H1 (cell line): ENCODE data around the gene SWI5. TPM values are rescaled to one million over a fixed set of nuclear protein-coding genes. Genes with fewer than 3 reads are reported as not detected.

Source experiments
- CTCF ChIA-PET: fragments of 300-600 bp; sonication (Branson Sonifier 250); formaldehyde crosslinking; loops from one replicate; lab custom pipeline; 2021; ENCODE audit not compliant: partially characterized antibody; lab: Charles Lee
- POLR2A ChIA-PET: fragments of 300-600 bp; sonication (Branson Sonifier 250); formaldehyde crosslinking; loops from one replicate; lab custom pipeline; 2021; ENCODE audit warnings: inconsistent platforms; ENCODE audit not compliant: partially characterized antibody; lab: Charles Lee
- DNase-seq, 2 experiments: peaks; one replicate each; pipeline versions ENCODE4 v3.0.0 to v3.0.0-alpha.2; 2010 to 2022; ENCODE audit warnings: low spot score in 2 of 2, low read depth in 1 of 2, mixed read lengths in 1 of 2
- FAIRE-seq: peaks from 2 replicates; lab custom pipeline; 2011; peaks lifted over from hg19 to GRCh38; lab: Jason Lieb, UNC
- H2AFZ ChIP-seq: 2 replicates; pipeline ENCODE4 v1.8.1; 2012; ENCODE audit warnings: low read length, inconsistent platforms
- H2AK5ac ChIP-seq: 2 replicates; pipeline ENCODE4 v1.6.1; 2013; ENCODE audit warnings: low read depth, low read length
- H2BK120ac ChIP-seq: replicated peaks from 2 replicates; pipeline ENCODE3; 2013; ENCODE audit warnings: low read depth, low read length, inconsistent platforms
- H2BK12ac ChIP-seq: 2 replicates; pipeline ENCODE4 v1.6.1; 2013; ENCODE audit warnings: low read depth, low read length
- H2BK15ac ChIP-seq: 2 replicates; pipeline ENCODE4 v1.6.1; 2013; ENCODE audit warnings: low read length
- H2BK20ac ChIP-seq: 2 replicates; pipeline ENCODE4 v1.6.1; 2013; ENCODE audit warnings: low read length
- H2BK5ac ChIP-seq: 2 replicates; pipeline ENCODE4 v1.6.1; 2013; ENCODE audit warnings: low read depth, low read length
- H3K14ac ChIP-seq: 2 replicates; pipeline ENCODE4 v1.6.1; 2013; ENCODE audit warnings: inconsistent platforms; ENCODE audit not compliant: insufficient read length
- H3K18ac ChIP-seq: 2 replicates; pipeline ENCODE4 v1.6.1; 2013; ENCODE audit warnings: low read length; ENCODE audit errors: extremely low read depth
- H3K23ac ChIP-seq: 2 replicates; pipeline ENCODE4 v1.6.1; 2013; ENCODE audit warnings: inconsistent platforms; ENCODE audit not compliant: insufficient read length
- H3K23me2 ChIP-seq: 2 replicates; pipeline ENCODE4 v1.6.1; 2013; ENCODE audit warnings: low read depth, low read length
- H3K27ac ChIP-seq: 2 replicates; pipeline ENCODE4 v1.6.1; 2011; ENCODE audit warnings: low read depth, low read length, inconsistent platforms
- H3K27me3 ChIP-seq, 4 experiments: replicated peaks in 1 of 4; 1 replicate in 1 of 4; 2 replicates in 3 of 4; pipeline versions ENCODE4 v1.6.1 to v1.8.1; 2011 to 2013; ENCODE audit warnings: low read length in 3 of 4, mild to moderate bottlenecking in 3 of 4, inconsistent platforms in 2 of 4, mixed read lengths in 2 of 4, moderate library complexity in 1 of 4; ENCODE audit not compliant: control insufficient read depth in 3 of 4, insufficient read depth in 3 of 4; ENCODE audit errors: extremely low read depth in 1 of 4
- H3K36me3 ChIP-seq, 4 experiments: 2 replicates each; pipeline versions ENCODE4 v1.6.1 to v1.8.1; 2011 to 2013; ENCODE audit warnings: mild to moderate bottlenecking in 4 of 4, low read length in 3 of 4, moderate library complexity in 2 of 4, control low read depth in 1 of 4, inconsistent platforms in 1 of 4; ENCODE audit not compliant: insufficient read depth in 4 of 4, control insufficient read depth in 2 of 4
- H3K4ac ChIP-seq: replicated peaks from 2 replicates; pipeline ENCODE3; 2013; ENCODE audit warnings: low read length, low read depth, mixed read lengths, inconsistent platforms; ENCODE audit not compliant: insufficient read length
- H3K4me1 ChIP-seq, 4 experiments: replicated peaks in 1 of 4; 1 replicate in 1 of 4; 2 replicates in 3 of 4; pipeline versions ENCODE4 v1.6.1 to v1.8.1; 2011 to 2013; ENCODE audit warnings: low read length in 3 of 4, inconsistent platforms in 2 of 4, mixed read lengths in 1 of 4; ENCODE audit not compliant: insufficient read depth in 4 of 4, control insufficient read depth in 3 of 4
- H3K4me2 ChIP-seq, 2 experiments: 2 replicates each; pipeline versions ENCODE4 v1.6.1 to v1.8.1; 2011 to 2013; ENCODE audit warnings: low read depth in 2 of 2, low read length in 2 of 2, control low read depth in 1 of 2, inconsistent platforms in 1 of 2, mild to moderate bottlenecking in 1 of 2; ENCODE audit not compliant: insufficient read depth in 1 of 2
- H3K4me3 ChIP-seq, 4 experiments: fragments of 200-600, 300-600 bp in 1 of 4; sonication (generic), shearing (Covaris generic), sonication (Bioruptor Twin) in 1 of 4; 2 replicates each; pipeline versions ENCODE4 v1.5.1 to v1.8.1; 2011 to 2016; ENCODE audit warnings: low read length in 4 of 4, low read depth in 3 of 4, control low read depth in 2 of 4, inconsistent platforms in 2 of 4, mild to moderate bottlenecking in 2 of 4, mixed read lengths in 1 of 4, moderate library complexity in 1 of 4; ENCODE audit not compliant: insufficient read depth in 2 of 4; ENCODE audit errors: extremely low read depth in 1 of 4
- H3K56ac ChIP-seq: replicated peaks from 2 replicates; pipeline ENCODE3; 2013; ENCODE audit warnings: low read depth, mild to moderate bottlenecking, mixed read lengths, low read length, inconsistent platforms; ENCODE audit not compliant: insufficient read length
- H3K79me1 ChIP-seq: 2 replicates; pipeline ENCODE4 v1.6.1; 2013; ENCODE audit warnings: low read depth, low read length, control low read depth
- H3K79me2 ChIP-seq, 2 experiments: 2 replicates each; pipeline versions ENCODE4 v1.6.1 to v1.8.1; 2012 to 2013; ENCODE audit warnings: low read length in 2 of 2, mild to moderate bottlenecking in 2 of 2, inconsistent platforms in 1 of 2; ENCODE audit not compliant: insufficient read depth in 2 of 2, control insufficient read depth in 1 of 2
- H3K9ac ChIP-seq, 4 experiments: replicated peaks in 1 of 4; 1 replicate in 1 of 4; 2 replicates in 3 of 4; pipeline versions ENCODE4 v1.6.1 to v1.8.1; 2011 to 2013; ENCODE audit warnings: low read depth in 3 of 4, low read length in 3 of 4, control low read depth in 2 of 4, mild to moderate bottlenecking in 2 of 4, moderate library complexity in 2 of 4, inconsistent platforms in 1 of 4; ENCODE audit errors: extremely low read depth in 1 of 4
- H3K9me3 ChIP-seq, 2 experiments: 2 replicates each; pipeline versions ENCODE4 v1.6.1 to v1.8.1; 2012 to 2013; ENCODE audit warnings: mild to moderate bottlenecking in 2 of 2, moderate library complexity in 2 of 2, control low read depth in 1 of 2, inconsistent platforms in 1 of 2, low read depth in 1 of 2, low read length in 1 of 2, mixed read lengths in 1 of 2; ENCODE audit not compliant: insufficient read depth in 2 of 2
- H4K20me1 ChIP-seq, 2 experiments: replicated peaks in 1 of 2; 2 replicates each; pipeline versions ENCODE3 to v1.8.1; 2011 to 2013; ENCODE audit warnings: inconsistent platforms in 2 of 2, low read length in 2 of 2, mild to moderate bottlenecking in 1 of 2; ENCODE audit not compliant: insufficient read depth in 2 of 2, control insufficient read depth in 1 of 2
- H4K5ac ChIP-seq: 2 replicates; pipeline ENCODE4 v1.6.1; 2013; ENCODE audit warnings: low read length, low read depth, mixed read lengths, inconsistent platforms; ENCODE audit not compliant: insufficient read length
- H4K8ac ChIP-seq: 2 replicates; pipeline ENCODE4 v1.8.0; 2013; ENCODE audit warnings: mild to moderate bottlenecking, moderate library complexity, low read length, inconsistent platforms; ENCODE audit not compliant: insufficient read depth; ENCODE audit errors: extremely low read depth
- H4K91ac ChIP-seq: replicated peaks from 2 replicates; pipeline ENCODE3; 2013; ENCODE audit warnings: low read length, mixed read lengths, inconsistent platforms; ENCODE audit not compliant: insufficient read length
- BCL11A ChIP-seq, 2 experiments: IDR thresholded peaks; one replicate each; pipeline ENCODE4 v1.6.1; 2011; ENCODE audit warnings: low read depth in 2 of 2, low read length in 2 of 2, mild to moderate bottlenecking in 2 of 2
- CBX5 ChIP-seq: fragments of 300-800, 300-1000 bp; sonication (generic); IDR thresholded peaks from 2 replicates; pipeline ENCODE4 v1.7.1; 2016; ENCODE audit warnings: antibody characterized with exemption, low read length, low read depth
- CREB1 ChIP-seq: IDR thresholded peaks from 2 replicates; pipeline ENCODE4 v1.6.1; 2012; ENCODE audit warnings: inconsistent platforms
- HDAC2 ChIP-seq, 2 experiments: fragments of 300-600 bp in 1 of 2; sonication (generic) in 1 of 2; IDR thresholded peaks; 2 replicates each; pipeline ENCODE4 v1.6.1; 2011 to 2012; ENCODE audit warnings: low read depth in 2 of 2, low read length in 2 of 2, mild to moderate bottlenecking in 2 of 2, moderate library complexity in 2 of 2, borderline replicate concordance in 1 of 2, inconsistent platforms in 1 of 2
- JUND ChIP-seq: IDR thresholded peaks from 2 replicates; pipeline ENCODE4 v1.6.1; 2011; ENCODE audit warnings: mild to moderate bottlenecking, improper control_type of control experiment, low read length
- KDM4A ChIP-seq: IDR thresholded peaks from one replicate; pipeline ENCODE4 v1.7.1; 2012; ENCODE audit warnings: low read depth, mild to moderate bottlenecking, moderate library complexity, low read length, inconsistent platforms; ENCODE audit not compliant: severe bottlenecking
- PHF8 ChIP-seq: fragments of 200-600 bp; sonication (generic); conservative IDR thresholded peaks from 2 replicates; pipeline ENCODE4 v1.7.1; 2012; ENCODE audit warnings: low read depth, mild to moderate bottlenecking, inconsistent platforms, low read length, moderate library complexity
- RBBP5 ChIP-seq: IDR thresholded peaks from 2 replicates; pipeline ENCODE4 v1.7.1; 2012; ENCODE audit warnings: low read depth, mild to moderate bottlenecking, inconsistent platforms, low read length, moderate library complexity, borderline replicate concordance
- RXRA ChIP-seq: IDR thresholded peaks from 2 replicates; pipeline ENCODE4 v1.6.1; 2011; ENCODE audit warnings: low read depth, mild to moderate bottlenecking, low read length, moderate library complexity; ENCODE audit not compliant: insufficient read depth
- SIN3A ChIP-seq, 2 experiments: IDR thresholded peaks in 1 of 2; conservative IDR thresholded peaks in 1 of 2; 2 replicates each; pipeline ENCODE4 v1.6.1; 2011 to 2012; ENCODE audit warnings: low read length in 2 of 2, improper control_type of control experiment in 1 of 2, low read depth in 1 of 2, mild to moderate bottlenecking in 1 of 2
- WGBS, 2 experiments: shearing (Covaris generic) in 1 of 2; methylation state at CpG; one replicate each; pipeline versions ENCODE4 v1.1.6 to v1.1.7; 2013 to 2015; ENCODE audit warnings: low lambda C conversion rate in 2 of 2, mixed read lengths in 2 of 2, inconsistent platforms in 1 of 2, low coverage in 1 of 2, missing lambda C conversion rate in 1 of 2; ENCODE audit not compliant: insufficient replicate concordance in 2 of 2, insufficient coverage in 1 of 2, insufficient read length in 1 of 2; ENCODE audit errors: extremely low coverage in 1 of 2, missing lambda C conversion rate in 1 of 2; 5-methylcytosine and 5-hydroxymethylcytosine counted together
- polyA plus RNA-seq, 7 experiments: library from polyadenylated mRNA; depleted of rRNA in 3 of 7; stranded (reverse) in 5 of 7; unstranded in 2 of 7; fragments of >200 nt in 5 of 7; fragments of 200-250 nt in 2 of 7; gene quantifications; 1 replicate in 5 of 7; 2 replicates in 1 of 7; 4 replicates in 1 of 7; pipeline versions ENCODE4 v1.2.1 to v1.2.3, GENCODE V29; 2011 to 2013; ENCODE audit warnings: missing spikeins in 2 of 7, mixed read lengths in 2 of 7
- total RNA-seq: library from RNA; stranded (reverse); fragmentation: NEBNext Ultra II Directional; extraction: Animal tissue kit (Norgen Biotek cat#: 25700); gene quantifications from 2 replicates; pipeline ENCODE4 v1.2.1, GENCODE V29; 2021

SWI5 gene
- total and polyA plus RNA-seq, 2 of the 8 experiments (the other 6 are each of a cell fraction or from before 2014, with no cell fraction given), result 29.0 to 59.5 TPM

DNA sequence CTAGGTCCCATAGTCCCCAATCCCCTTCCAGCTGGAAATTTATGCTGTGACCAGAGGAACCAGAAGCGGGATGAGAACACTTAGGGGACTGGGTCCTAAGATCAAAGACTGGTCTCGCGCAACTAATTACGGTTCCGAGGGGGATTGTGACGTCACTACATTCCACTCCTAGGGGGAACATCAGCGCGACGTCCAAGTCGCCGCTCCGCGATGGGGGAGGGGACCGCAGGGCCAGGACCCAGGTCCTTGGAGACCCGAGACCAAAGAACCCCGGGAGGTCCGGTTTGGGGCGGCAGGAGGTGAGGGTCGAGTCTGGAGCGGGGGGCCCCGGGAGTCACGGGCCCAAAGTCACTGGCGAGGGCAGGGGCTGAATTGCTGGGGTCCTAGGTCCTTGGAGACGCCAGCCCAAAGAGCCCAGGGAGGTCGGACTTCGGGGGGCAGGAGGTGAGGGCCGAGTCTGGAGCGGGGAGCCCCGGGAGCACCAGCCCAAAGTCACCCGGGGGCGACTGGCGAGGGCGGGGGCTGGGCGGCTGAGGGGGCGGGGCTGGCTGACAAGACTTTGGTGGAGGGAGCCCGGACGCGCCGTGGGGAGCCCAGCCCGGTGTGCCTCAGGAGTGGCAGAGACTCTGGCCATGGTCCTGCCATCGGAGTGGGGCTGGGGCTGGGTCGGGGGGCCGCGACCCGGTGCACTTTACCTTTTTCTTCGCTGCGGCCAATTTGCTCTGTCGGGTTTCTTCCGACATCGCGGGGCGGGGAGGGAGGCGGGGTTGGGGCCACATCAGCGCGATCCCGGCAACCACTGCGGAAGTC lies 673 bp upstream of the SWI5 start, which contains the start of gene GOLGA2:
Gene GOLGA2 (minus strand): TSS at position 810 of the 810 bp plus-strand sequence. CDS start 31 bp downstream, at position 779.
- Histone ChIP-seq H3K4me3 (peak within 1 kb of the TSS; percentile 77 to 92 (median 87)), H2BK15ac (no peak within 1 kb of the TSS), H3K27ac (peak within 1 kb of the TSS; percentile 47), H3K23ac (no peak within 1 kb of the TSS), H2AK5ac (no peak within 1 kb of the TSS), H2BK20ac (no peak within 1 kb of the TSS), H3K23me2 (peaks cover 11% of the 10 kb centered on the region), H3K9me3 (no peaks in the 10 kb centered on the region), H3K18ac (peak within 1 kb of the TSS; percentile 63), H2BK12ac (peak within 1 kb of the TSS; percentile 68), H3K4me1 (peaks cover 0 to 4% (median 3%) of the 10 kb centered on the region in 4 experiments; a peak in 5 of 7 replicates), H4K91ac (peak within 1 kb of the TSS; percentile 49), H4K5ac (peak within 1 kb of the TSS; percentile 13), H3K4me2 (peak within 1 kb of the TSS; percentile 90 to 94), H2BK5ac (peak within 1 kb of the TSS; percentile 75), H4K8ac (peak within 1 kb of the TSS; percentile 94), H4K20me1 (peaks cover 0 to 2% of the 10 kb centered on the region in 2 experiments), H3K56ac (peak within 1 kb of the TSS; percentile 63), H3K9ac (peak within 1 kb of the TSS; percentile 57 to 78 (median 72)), H3K4ac (peak within 1 kb of the TSS; percentile 47), H2AFZ (peak within 1 kb of the TSS; percentile 80), H2BK120ac (no peak within 1 kb of the TSS), H3K79me1 (no peaks in the 10 kb centered on the region), H3K79me2 (peaks cover 0 to 8% of the 10 kb centered on the region in 2 experiments; a peak in 1 of 4 replicates), H3K14ac (no peak within 1 kb of the TSS), H3K27me3 (no peaks in the 10 kb centered on the region), H3K36me3 (peaks cover 0 to 13% (median 9%) of the 10 kb centered on the region in 4 experiments; a peak in 6 of 8 replicates)
- no peak for FAIRE-seq
- POLR2A ChIA-PET, result interaction anchor here (0.6 to 1.9 kb wide), 16 partner anchors 10 to 277 kb away, joined by 3 to 9 read pairs (median 4); partner anchors contain the start of genes CERCAM, GLE1, SPTAN1 and URM1
- DNase-seq, result no peak
- 2% methylated on average over 52 of the region's 57 CpGs; no CpG with 5 or more reads in 1 of the 2 experiments for WGBS, 2 experiments
- CTCF ChIA-PET, result interaction anchor here (0.6 to 1.0 kb wide), 2 partner anchors 11 to 16 kb away, joined by 3 read pairs; no protein-coding TSS in a partner anchor
- TF ChIP-seq CREB1 (peak; percentile 88), HDAC2 (IDR thresholded peaks at IDR 0.05; ENCODE audit: borderline replicate concordance in 1 of 2, low read depth in 2 of 2, low read length in 2 of 2) (0 out of 4 replicates have a peak, but pooled peaks of 1 of the 2 experiments have one; percentile 23), BCL11A (IDR thresholded peaks at IDR 0.05; ENCODE audit: low read depth in 2 of 2, low read length in 2 of 2) (no peak), JUND (0 out of 2 replicates have a peak, but pooled peaks have one; percentile 49), PHF8 (peak; percentile 42), SIN3A (conservative IDR thresholded peaks at IDR 0.05 in 1 of 2, IDR thresholded peaks at IDR 0.05 in 1 of 2; ENCODE audit: low read depth in 1 of 2, low read length in 2 of 2) (peak; percentile 61 to 67; a peak in 1 of 4 replicates), RXRA (no peak), RBBP5 (no peak), KDM4A (peak; percentile 64), CBX5 (no peak)
